ENCODE results near the gene UCKL1.
"Not testable (repeated sequence)": the region's sequence is repeated elsewhere in the genome, so short reads cannot be mapped to it uniquely, and the experiment has no call there.

The UCKL1 gene

DNA sequence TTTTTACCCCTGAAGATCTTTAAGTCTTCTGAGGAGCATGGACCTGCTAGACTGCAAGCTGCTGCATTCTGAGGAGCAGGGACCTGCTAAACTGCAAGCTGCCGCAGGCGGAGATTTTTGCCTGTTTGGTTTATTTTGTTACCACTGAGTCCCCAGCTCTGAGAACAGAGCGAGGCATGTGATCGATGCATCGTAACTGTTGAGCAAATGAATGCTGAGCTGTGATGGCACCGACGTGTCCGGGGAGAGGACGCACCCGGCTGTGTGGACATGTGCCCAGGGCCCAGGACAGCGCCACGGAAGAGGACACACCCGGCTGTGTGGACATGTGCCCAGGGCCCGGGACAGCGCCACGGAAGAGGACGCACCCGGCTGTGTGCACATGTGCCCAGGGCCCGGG lies 37.1 kb downstream of the UCKL1 start:
- no peak for DNase-seq (ENCODE audit: low read depth)

GRCh38 chr20:63917811-63918210 lies 38.4 kb downstream of the UCKL1 start:
- no peak for DNase-seq (ENCODE audit: low read depth)

GRCh38 chr20:63916371-63916939 lies 39.8 kb downstream of the UCKL1 start:
- DNase-seq (ENCODE audit: low read depth) = not testable (repeated sequence)

- no peak for DNase-seq (ENCODE audit: low read depth)
Measured at GRCh38 chr20:63915471-63915870, 40.7 kb downstream of the UCKL1 start.

DNA sequence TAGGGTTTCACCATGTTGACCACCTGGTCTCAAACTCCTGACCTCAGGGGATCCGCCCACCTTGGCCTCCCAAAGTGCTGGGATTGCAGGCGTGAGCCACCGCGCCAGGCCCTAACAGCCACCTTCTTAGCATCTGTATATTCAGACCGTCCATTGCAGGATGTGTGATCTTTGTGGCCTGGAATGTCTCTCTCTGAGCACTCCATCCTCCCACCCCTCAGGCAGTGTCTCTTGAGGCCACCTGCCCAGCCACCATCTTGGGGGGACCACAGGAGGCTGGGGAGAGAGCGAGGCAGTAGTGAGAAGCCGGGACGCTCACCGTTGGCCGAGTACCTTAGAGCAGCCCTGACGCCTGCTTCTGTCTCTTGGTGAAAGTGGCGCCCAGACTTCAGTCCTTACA lies 42.4 kb downstream of the UCKL1 start:
- no peak for DNase-seq (ENCODE audit: low read depth)

DNA sequence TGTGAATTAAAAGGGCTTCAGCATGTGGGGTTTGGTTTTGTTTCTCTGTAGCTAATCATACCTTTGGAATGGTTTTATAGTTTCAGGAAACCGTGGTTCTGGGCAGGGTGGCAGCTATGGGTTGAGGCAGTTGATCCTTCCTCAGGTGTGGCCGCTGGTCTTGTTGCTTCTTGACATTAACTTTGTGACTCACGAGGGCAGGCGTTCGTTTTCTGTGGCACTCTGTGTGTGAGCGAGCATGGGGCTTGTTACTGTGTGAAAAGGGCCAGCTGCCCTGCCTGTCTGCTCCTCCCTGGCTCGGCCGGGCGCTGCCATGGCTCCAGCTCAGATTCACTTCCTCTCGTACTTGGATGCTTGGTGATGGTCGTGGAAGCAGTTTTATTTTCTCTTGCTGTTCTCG lies 45.0 kb downstream of the UCKL1 start:
- no peak for DNase-seq (ENCODE audit: low read depth)

DNA sequence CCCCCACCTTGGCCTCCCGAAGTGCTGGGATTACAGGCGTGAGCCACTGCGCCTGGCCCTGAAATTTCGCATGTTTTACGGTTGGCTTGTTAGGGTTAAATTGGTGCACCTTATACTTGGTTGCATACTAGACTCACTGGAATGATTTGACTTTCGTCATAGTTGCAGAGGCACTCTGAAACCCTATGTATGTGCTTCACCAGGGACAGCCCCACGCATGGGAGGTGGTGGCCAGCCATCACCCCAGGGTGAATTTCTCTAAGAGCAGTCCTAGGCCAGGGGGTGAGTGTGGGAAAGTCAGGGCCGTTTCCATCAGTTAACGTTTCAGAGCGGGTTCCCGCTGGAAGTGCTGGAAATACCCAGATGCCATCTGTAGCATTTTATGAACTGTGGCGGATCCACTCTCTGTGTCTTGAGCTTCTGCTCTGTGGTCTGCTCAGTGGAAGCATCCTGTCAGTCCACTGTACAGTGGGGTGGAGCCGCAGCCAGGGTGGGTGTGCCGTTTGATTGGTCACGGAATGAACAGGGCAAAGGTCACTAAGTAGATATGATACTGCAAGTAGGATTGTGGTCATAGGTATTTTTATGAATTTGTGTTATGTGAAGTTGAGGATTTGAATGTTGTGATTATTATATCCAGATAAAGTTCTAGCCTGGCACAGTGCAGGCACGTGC lies 48.1 kb downstream of the UCKL1 start:
- DNase-seq (ENCODE audit: low read depth) = no peak

GRCh38 chr20:63903796-63904561 lies 52.2 kb downstream of the UCKL1 start:
- no peak for DNase-seq (ENCODE audit: low read depth)

- DNase-seq (ENCODE audit: low read depth) = no peak
Measured at GRCh38 chr20:63900413-63900812, 55.8 kb downstream of the UCKL1 start.

DNA sequence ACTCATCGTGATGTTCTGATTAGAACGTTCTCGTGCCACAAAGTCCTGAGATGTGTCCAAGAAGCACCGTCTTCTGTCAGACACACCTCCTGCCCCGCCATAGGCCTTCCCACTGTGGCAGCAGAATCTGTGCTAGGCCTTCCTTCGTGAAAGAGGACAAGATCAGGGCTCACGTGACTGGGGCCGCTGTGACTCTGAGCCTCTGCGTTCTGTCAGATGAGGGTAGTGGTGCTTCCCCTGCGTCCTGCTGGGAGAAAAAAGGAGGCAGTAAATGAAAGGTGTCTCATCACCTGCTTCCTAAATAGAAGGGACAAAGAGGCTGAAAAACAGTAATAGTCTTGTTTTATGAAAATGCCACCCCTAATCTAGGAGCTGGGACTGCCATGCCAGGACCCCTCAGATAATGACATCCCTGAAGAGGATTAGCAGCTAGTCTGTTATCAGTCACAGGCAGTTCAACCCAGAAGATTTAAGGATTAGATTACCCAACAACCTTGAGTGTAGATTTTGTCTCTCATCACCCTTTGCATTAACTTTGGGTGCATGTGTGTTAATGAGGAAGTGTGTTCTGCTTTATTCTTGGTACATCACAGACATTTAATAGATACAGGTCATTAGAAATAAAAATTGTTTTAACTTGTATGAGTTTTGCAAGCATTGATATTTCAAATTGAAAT lies 57.2 kb downstream of the UCKL1 start:
- DNase-seq (ENCODE audit: low read depth) = no peak

DNA sequence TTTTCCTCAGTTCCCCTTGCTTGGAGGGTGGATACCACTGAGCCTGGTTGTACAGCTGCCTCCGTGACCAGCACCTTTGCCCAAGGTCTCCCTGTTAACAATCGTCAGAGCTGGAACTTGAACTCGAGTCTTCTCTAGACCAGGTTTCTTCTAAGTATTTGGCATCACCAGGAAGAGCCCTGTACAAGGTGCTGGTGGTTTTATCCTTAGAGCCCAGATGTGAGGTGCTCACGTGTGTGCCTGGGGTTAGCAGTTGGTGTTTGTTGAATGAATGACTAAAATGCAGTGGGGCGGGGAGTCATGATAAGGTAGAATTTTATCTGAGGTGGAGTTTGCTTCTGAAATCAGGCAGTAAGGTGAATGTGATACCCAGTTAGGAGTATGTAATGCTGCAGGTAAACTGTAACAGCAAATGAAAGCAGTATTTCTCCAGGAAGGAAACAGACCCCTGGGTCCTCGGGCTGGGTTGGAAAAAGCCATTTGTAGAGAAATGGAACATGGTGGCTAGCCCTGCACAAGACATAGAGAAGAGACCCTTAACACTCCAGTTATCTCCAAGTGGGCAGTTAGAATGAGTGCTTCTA lies 58.1 kb downstream of the UCKL1 start:
- DNase-seq (ENCODE audit: low read depth) = no peak

DNA sequence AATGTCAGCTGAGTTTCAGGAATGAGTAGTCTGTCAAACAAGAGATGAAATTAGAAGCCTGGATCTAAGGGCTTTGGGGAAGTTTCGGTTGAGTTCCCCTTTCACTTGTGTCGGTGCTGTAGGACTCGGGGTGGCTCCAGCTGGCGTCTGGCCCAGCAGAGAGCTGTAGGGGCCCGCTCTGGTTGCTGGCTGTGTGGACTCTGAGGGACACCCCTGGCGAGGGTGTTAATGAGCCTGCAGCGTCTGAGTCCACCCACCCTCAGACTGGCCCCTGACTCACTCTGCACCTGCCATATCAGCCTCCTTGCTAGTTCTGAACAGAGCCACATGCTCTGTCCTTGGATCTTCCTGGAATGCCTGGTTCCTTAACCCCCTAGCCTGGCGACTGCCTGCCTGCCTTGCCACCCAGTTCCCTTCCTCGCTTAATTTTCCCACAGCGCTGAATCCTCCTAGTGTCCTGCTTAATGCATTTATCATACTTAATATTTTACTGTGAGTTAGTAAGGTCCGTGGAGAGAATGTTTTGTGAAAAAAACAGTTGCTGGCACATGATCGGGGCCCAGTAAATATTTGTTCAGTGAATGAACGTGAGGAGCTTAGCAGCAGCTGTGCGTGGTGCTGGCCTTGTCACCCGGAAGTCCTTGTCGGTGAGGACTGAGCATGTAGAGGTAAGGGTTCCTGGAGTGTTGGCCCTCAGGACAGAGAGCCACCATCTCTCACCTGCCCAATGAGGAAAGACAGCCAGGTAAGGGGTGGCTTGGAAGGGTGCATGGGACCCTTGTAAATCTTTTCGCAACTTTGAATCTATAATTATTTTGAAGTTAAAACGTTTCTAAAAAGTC lies 59.7 kb downstream of the UCKL1 start:
- no peak for DNase-seq (ENCODE audit: low read depth)

DNA sequence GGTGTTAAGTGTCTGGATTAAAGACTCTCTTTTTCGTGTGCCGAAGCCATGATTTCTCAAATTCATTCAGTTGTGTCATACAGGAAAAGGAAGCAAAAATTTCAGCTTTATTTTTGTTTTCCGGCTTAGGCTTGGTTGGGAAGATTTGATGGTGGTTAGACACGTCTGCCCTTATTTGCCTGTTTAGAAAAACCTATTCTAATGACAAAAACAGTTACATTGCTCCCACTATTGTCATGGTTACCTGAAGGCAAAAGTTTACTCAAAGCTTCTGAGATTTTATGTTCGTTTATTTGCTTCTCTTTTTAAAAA lies 60.3 kb downstream of the UCKL1 start:
- DNase-seq (ENCODE audit: low read depth) = no peak

GRCh38 chr20:63895202-63895951 lies 60.8 kb downstream of the UCKL1 start:
- DNase-seq (ENCODE audit: low read depth) = no peak

GRCh38 chr20:63894358-63895201 lies 61.6 kb downstream of the UCKL1 start, which contains the start of gene DNAJC5:
Gene DNAJC5, plus strand, starts transcription at chr20:63895126. Its CDS starts 33,220 bp downstream, at chr20:63928346.
- peak; percentile 94 for DNase-seq (ENCODE audit: low read depth)

DNA sequence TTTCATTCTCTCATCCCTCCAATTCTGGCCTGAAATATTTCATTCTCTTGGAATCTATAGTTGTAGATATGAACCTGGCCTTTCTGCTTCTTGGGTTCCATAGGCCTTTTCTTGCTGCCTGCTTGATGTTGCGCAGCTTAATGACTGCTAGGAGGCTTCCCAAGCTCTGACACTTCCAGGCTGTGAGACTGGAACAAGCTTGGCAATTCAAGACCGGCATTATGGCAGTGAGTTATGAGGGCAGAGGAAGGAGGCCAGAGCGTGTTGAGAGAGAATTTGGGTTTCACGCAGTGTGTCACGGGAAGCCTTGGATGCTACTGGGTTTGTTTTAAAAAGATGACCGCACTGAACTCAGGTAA lies 62.2 kb downstream of the UCKL1 start:
- DNase-seq (ENCODE audit: low read depth) = no peak

DNA sequence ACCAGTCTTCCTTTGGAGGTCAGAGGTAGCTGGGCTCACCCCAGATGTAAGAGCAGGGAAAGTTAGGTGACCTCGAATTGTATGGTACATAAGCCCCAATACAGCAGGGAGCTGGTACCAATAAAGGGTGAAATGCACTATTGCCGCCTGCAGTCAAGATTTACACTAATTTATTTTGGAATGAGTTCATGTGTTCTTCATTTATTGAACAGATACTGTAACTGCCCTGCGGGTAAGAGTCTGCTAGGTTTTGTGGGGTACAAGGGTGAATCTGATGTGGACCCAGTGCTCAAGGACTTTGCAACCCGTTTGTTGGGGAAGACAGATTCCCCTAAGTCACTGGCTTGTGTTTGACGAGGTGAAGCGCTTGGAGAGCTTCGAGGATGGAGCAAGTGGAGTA lies 63.8 kb downstream of the UCKL1 start:
- DNase-seq (ENCODE audit: low read depth) = no peak

GRCh38 chr20:63891061-63892002 lies 64.9 kb downstream of the UCKL1 start:
- DNase-seq (ENCODE audit: low read depth) = no peak

DNA sequence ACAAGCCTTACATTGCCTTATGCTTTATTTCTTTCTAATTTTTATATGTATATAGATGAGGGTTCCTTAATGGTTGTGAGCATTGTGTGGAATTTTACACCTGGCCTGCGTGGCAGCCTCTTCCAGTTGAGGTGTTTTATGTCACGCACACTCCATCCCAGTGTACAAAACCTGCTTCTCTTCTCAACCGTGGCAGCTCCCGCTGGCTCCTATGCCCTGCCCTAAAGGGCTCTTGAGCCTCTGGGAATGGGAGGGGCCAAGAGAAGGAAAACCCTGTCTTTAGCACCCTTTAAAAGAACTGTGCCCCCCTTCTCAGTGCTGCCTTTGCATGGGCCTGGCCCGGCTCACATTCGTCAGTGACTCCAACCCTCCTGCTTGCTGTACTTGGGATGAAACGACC lies 65.6 kb downstream of the UCKL1 start:
- DNase-seq (ENCODE audit: low read depth) = no peak
